ENCODE results near the gene RAPGEF1. TPM values are rescaled to one million over a fixed set of nuclear protein-coding genes. Genes with fewer than 3 reads are reported as not detected.
"Not testable (repeated sequence)": the region's sequence is repeated elsewhere in the genome, so short reads cannot be mapped to it uniquely, and the experiment has no call there.

The RAPGEF1 gene
- total RNA-seq, 4 donors from 2014 or later: 43.0 to 58.3 (median 51.7) TPM

DNA sequence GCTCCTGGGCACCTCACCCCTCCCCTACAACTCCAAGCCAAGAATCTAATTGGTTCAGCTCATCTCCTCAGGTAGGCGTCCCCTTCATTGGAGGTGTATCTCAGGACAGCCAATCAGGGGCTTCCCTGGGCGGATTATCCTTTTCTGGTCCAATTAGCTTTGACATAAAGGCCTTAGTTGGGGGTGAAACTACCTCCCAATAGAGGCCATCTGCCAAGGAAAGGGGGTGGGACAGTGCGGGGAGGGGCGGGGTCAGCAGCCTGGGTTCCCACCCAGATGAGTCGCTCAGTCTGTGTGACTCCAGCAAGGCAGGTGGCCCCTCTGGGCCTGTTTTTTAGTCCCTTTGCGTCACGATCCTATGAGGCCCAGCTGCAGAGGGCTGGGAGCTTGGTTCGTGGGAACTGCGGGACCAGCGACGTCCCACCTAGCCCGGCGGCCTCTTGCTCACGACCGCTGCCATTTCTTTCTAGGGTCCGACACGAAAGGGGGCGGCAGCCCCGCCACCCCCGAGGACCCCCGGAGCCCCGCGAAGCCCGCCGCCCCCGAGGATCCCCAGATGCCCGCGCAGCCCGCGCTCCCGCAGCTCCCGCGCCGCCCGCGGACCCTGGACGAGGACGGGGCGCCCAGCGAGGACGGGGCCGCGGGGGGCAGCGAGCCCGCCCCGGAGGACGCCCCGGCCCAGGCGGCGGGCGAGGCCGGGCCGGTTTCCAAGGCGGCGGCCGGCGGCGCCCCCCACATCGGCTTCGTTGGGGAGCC lies 185.6 kb downstream of the RAPGEF1 start:
- WGBS: 16% methylated on average over 24 of the region's 60 CpGs
- H3K27me3 ChIP-seq: peaks cover 58% of the 10 kb centered on the region
- H3K4me1 ChIP-seq: no peaks in the 10 kb centered on the region
- DNase-seq (ENCODE audit: low spot score in 2 of 2): no peak
- no peak overlapping the region for H3K4me3 ChIP-seq
- no peaks in the 10 kb centered on the region for H3K36me3 ChIP-seq
- TF ChIP-seq EP300 (IDR thresholded peaks at IDR 0.05): no peak
- TF ChIP-seq, protein P1, sequence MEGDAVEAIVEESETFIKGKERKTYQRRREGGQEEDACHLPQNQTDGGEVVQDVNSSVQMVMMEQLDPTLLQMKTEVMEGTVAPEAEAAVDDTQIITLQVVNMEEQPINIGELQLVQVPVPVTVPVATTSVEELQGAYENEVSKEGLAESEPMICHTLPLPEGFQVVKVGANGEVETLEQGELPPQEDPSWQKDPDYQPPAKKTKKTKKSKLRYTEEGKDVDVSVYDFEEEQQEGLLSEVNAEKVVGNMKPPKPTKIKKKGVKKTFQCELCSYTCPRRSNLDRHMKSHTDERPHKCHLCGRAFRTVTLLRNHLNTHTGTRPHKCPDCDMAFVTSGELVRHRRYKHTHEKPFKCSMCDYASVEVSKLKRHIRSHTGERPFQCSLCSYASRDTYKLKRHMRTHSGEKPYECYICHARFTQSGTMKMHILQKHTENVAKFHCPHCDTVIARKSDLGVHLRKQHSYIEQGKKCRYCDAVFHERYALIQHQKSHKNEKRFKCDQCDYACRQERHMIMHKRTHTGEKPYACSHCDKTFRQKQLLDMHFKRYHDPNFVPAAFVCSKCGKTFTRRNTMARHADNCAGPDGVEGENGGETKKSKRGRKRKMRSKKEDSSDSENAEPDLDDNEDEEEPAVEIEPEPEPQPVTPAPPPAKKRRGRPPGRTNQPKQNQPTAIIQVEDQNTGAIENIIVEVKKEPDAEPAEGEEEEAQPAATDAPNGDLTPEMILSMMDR (IDR thresholded peaks at IDR 0.05): no peak
- TF ChIP-seq POLR2AphosphoS5 (IDR thresholded peaks at IDR 0.05): no peak
- TF ChIP-seq POLR2A (IDR thresholded peaks at IDR 0.05): no peak
- H3K9me3 ChIP-seq: no peaks in the 10 kb centered on the region
- no peak overlapping the region for H3K27ac ChIP-seq

GRCh38 chr9:131552030-131552429 lies 187.8 kb downstream of the RAPGEF1 start:
- no peak overlapping the region for H3K27ac ChIP-seq
- TF ChIP-seq EP300 (IDR thresholded peaks at IDR 0.05): no peak
- no peak for TF ChIP-seq POLR2A (IDR thresholded peaks at IDR 0.05)
- TF ChIP-seq, protein P1 (IDR thresholded peaks at IDR 0.05): no peak
- TF ChIP-seq POLR2AphosphoS5 (IDR thresholded peaks at IDR 0.05): no peak
- peaks cover 78% of the 10 kb centered on the region for H3K27me3 ChIP-seq
- H3K9me3 ChIP-seq: no peaks in the 10 kb centered on the region
- no peaks in the 10 kb centered on the region for H3K36me3 ChIP-seq
- 89% methylated on average over 6 of the region's 6 CpGs for WGBS
- no peak for DNase-seq (ENCODE audit: low spot score in 2 of 2)
- H3K4me1 ChIP-seq: peaks cover 1% of the 10 kb centered on the region
- H3K4me3 ChIP-seq: no peak overlapping the region

- Histone ChIP-seq H3K4me1 (peaks cover 17% of the 10 kb centered on the region), H3K27me3 (peaks cover 80% of the 10 kb centered on the region)
- not testable (repeated sequence) for H3K9me3 ChIP-seq; H3K4me3 ChIP-seq; H3K36me3 ChIP-seq; DNase-seq (ENCODE audit: low spot score in 2 of 2); H3K27ac ChIP-seq
- WGBS: 74% methylated on average over 8 of the region's 8 CpGs
Measured at GRCh38 chr9:131550465-131550864, 189.4 kb downstream of the RAPGEF1 start.

- WGBS: 72% methylated on average over 8 of the region's 10 CpGs
- DNase-seq (ENCODE audit: low spot score in 2 of 2); H3K27ac ChIP-seq; H3K36me3 ChIP-seq; H3K9me3 ChIP-seq; H3K4me3 ChIP-seq: not testable (repeated sequence)
- Histone ChIP-seq H3K27me3 (peaks cover 79% of the 10 kb centered on the region), H3K4me1 (peaks cover 20% of the 10 kb centered on the region)
Measured at GRCh38 chr9:131549186-131549585, 190.7 kb downstream of the RAPGEF1 start.

GRCh38 chr9:131546336-131547084 lies 193.4 kb downstream of the RAPGEF1 start:
- Histone ChIP-seq H3K9me3 (peaks cover 14% of the 10 kb centered on the region), H3K4me3 (peak overlapping the region; percentile 22), H3K27me3 (peaks cover 58% of the 10 kb centered on the region), H3K36me3 (no peaks in the 10 kb centered on the region), H3K27ac (no peak overlapping the region), H3K4me1 (peaks cover 20% of the 10 kb centered on the region)
- 1% methylated on average over 28 of the region's 49 CpGs for WGBS
- TF ChIP-seq, protein P1 (IDR thresholded peaks at IDR 0.05): no peak
- TF ChIP-seq POLR2A (IDR thresholded peaks at IDR 0.05): no peak
- no peak for TF ChIP-seq POLR2AphosphoS5 (IDR thresholded peaks at IDR 0.05)
- no peak for TF ChIP-seq EP300 (IDR thresholded peaks at IDR 0.05)
- no peak for DNase-seq (ENCODE audit: low spot score in 2 of 2)

GRCh38 chr9:131545786-131546335 lies 194.0 kb downstream of the RAPGEF1 start:
- peaks cover 57% of the 10 kb centered on the region for H3K27me3 ChIP-seq
- DNase-seq (ENCODE audit: low spot score in 2 of 2): no peak
- peaks cover 20% of the 10 kb centered on the region for H3K4me1 ChIP-seq
- H3K36me3 ChIP-seq: no peaks in the 10 kb centered on the region
- peaks cover 14% of the 10 kb centered on the region for H3K9me3 ChIP-seq
- peak overlapping the region; percentile 22 for H3K4me3 ChIP-seq
- no peak overlapping the region for H3K27ac ChIP-seq
- 9% methylated on average over 24 of the region's 30 CpGs for WGBS
- no peak for TF ChIP-seq POLR2AphosphoS5 (IDR thresholded peaks at IDR 0.05)
- no peak for TF ChIP-seq EP300 (IDR thresholded peaks at IDR 0.05)
- TF ChIP-seq POLR2A (IDR thresholded peaks at IDR 0.05): no peak
- TF ChIP-seq, protein P1 (IDR thresholded peaks at IDR 0.05): no peak
